ENCODE data around the gene PML.
A peak's percentile ranks its signal among the peaks of the same experiment; 100 is the strongest.

Gene PML

GRCh38 chr15:73986055-73986775 lies 8.3 kb upstream of the PML start:
- Histone ChIP-seq H3K4me2 (peak overlapping the region; percentile 88), H3K27me3 (ENCODE audit: insufficient read depth, low read depth) (no peaks in the 10 kb centered on the region), H3K79me2 (ENCODE audit: insufficient read depth, low read depth) (peaks cover 7% of the 10 kb centered on the region; the same call in 1 of the 2 replicates), H3K4me3 (IDR thresholded peaks at IDR 0.05; ENCODE audit: insufficient read depth, low read depth, low read length) (no peak overlapping the region), H4K20me1 (ENCODE audit: insufficient read depth) (no peaks in the 10 kb centered on the region), H3K27ac (peak overlapping the region; percentile 83; the same call in 1 of the 2 replicates), H3K36me3 (ENCODE audit: insufficient read depth) (no peaks in the 10 kb centered on the region), H3K9ac (no peak overlapping the region; the same call in 1 of the 2 replicates), H3K4me1 (ENCODE audit: low read depth, poor library complexity, severe bottlenecking) (peaks cover 95% of the 10 kb centered on the region), H2AFZ (ENCODE audit: low read depth) (no peak overlapping the region)
- TF ChIP-seq CTCF (conservative IDR thresholded peaks at IDR 0.05; ENCODE audit: low read depth, low read length): no peak

GRCh38 chr15:73986776-73987056 lies 7.8 kb upstream of the PML start:
- peaks cover 95% of the 10 kb centered on the region for H3K4me1 ChIP-seq (ENCODE audit: low read depth, poor library complexity, severe bottlenecking)
- no peaks in the 10 kb centered on the region for H3K27me3 ChIP-seq (ENCODE audit: insufficient read depth, low read depth)
- H4K20me1 ChIP-seq (ENCODE audit: insufficient read depth): no peaks in the 10 kb centered on the region
- H3K4me2 ChIP-seq: peak overlapping the region; percentile 88
- peak overlapping the region; percentile 56; the same call in 1 of the 2 replicates for H3K27ac ChIP-seq
- no peak for TF ChIP-seq CTCF (conservative IDR thresholded peaks at IDR 0.05; ENCODE audit: low read depth, low read length)
- H3K4me3 ChIP-seq (IDR thresholded peaks at IDR 0.05; ENCODE audit: insufficient read depth, low read depth, low read length): no peak overlapping the region
- no peak overlapping the region for H2AFZ ChIP-seq (ENCODE audit: low read depth)
- H3K79me2 ChIP-seq (ENCODE audit: insufficient read depth, low read depth): peaks cover 10% of the 10 kb centered on the region; the same call in 1 of the 2 replicates
- H3K36me3 ChIP-seq (ENCODE audit: insufficient read depth): no peaks in the 10 kb centered on the region
- H3K9ac ChIP-seq: peak overlapping the region; percentile 23; the same call in 1 of the 2 replicates

- Histone ChIP-seq H3K27me3 (ENCODE audit: insufficient read depth, low read depth) (no peaks in the 10 kb centered on the region), H3K9ac (peak overlapping the region; percentile 23; the same call in 1 of the 2 replicates), H3K4me2 (peak overlapping the region; percentile 88), H4K20me1 (ENCODE audit: insufficient read depth) (no peaks in the 10 kb centered on the region), H3K36me3 (ENCODE audit: insufficient read depth) (no peaks in the 10 kb centered on the region), H3K27ac (peak overlapping the region; percentile 56), H3K4me1 (ENCODE audit: low read depth, poor library complexity, severe bottlenecking) (peaks cover 89% of the 10 kb centered on the region), H3K79me2 (ENCODE audit: insufficient read depth, low read depth) (peaks cover 10% of the 10 kb centered on the region; the same call in 1 of the 2 replicates), H3K4me3 (IDR thresholded peaks at IDR 0.05; ENCODE audit: insufficient read depth, low read depth, low read length) (no peak overlapping the region), H2AFZ (ENCODE audit: low read depth) (no peak overlapping the region)
- TF ChIP-seq CTCF (conservative IDR thresholded peaks at IDR 0.05; ENCODE audit: low read depth, low read length): no peak
These were observed 7.3 kb upstream of the PML start for GRCh38 chr15:73987250-73987649.

GRCh38 chr15:73987681-73988444 lies 6.7 kb upstream of the PML start:
- no peak for TF ChIP-seq CTCF (conservative IDR thresholded peaks at IDR 0.05; ENCODE audit: low read depth, low read length)
- Histone ChIP-seq H4K20me1 (ENCODE audit: insufficient read depth) (no peaks in the 10 kb centered on the region), H3K36me3 (ENCODE audit: insufficient read depth) (no peaks in the 10 kb centered on the region), H3K9ac (no peak overlapping the region; the same call in 1 of the 2 replicates), H3K4me1 (ENCODE audit: low read depth, poor library complexity, severe bottlenecking) (peaks cover 90% of the 10 kb centered on the region), H3K79me2 (ENCODE audit: insufficient read depth, low read depth) (peaks cover 10% of the 10 kb centered on the region; the same call in 1 of the 2 replicates), H2AFZ (ENCODE audit: low read depth) (no peak overlapping the region), H3K4me3 (IDR thresholded peaks at IDR 0.05; ENCODE audit: insufficient read depth, low read depth, low read length) (no peak overlapping the region), H3K27me3 (ENCODE audit: insufficient read depth, low read depth) (no peaks in the 10 kb centered on the region), H3K4me2 (peak overlapping the region; percentile 88), H3K27ac (peak overlapping the region; percentile 56)

Data from KMS-11 (cell line).